Cardiac muscle cell (in vitro differentiated cells and primary cell): ENCODE data around the gene VCAM1. TPM values are rescaled to one million over a fixed set of nuclear protein-coding genes. Genes with fewer than 3 reads are reported as not detected.

Source experiments
- DNase-seq, 2 donors: peaks; one replicate each; pipeline versions ENCODE4 v3.0.0 to v3.0.0-alpha.2; 2010 to 2017; ENCODE audit warnings: low read depth in 1 of 2, low spot score in 1 of 2
- H3K27ac ChIP-seq: fragments of 200-600 bp; sonication (generic); 2 replicates; pipeline ENCODE4 v1.5.1; 2016
- H3K27me3 ChIP-seq: fragments of 200-600 bp; sonication (generic); 2 replicates; pipeline ENCODE4 v1.6.0; 2016; ENCODE audit warnings: control low read depth
- H3K36me3 ChIP-seq: fragments of 200-600 bp; sonication (generic); 2 replicates; pipeline ENCODE4 v1.5.1; 2016; ENCODE audit warnings: control low read depth
- H3K4me1 ChIP-seq: fragments of 200-600 bp; sonication (generic); 2 replicates; pipeline ENCODE4 v1.8.1; 2017; ENCODE audit warnings: low read depth, mild to moderate bottlenecking, mixed run types
- H3K4me3 ChIP-seq: fragments of 200-600 bp; sonication (generic); 2 replicates; pipeline ENCODE4 v1.5.1; 2016; ENCODE audit warnings: mild to moderate bottlenecking
- H3K9me3 ChIP-seq: fragments of 200-600 bp; sonication (generic); 2 replicates; pipeline ENCODE4 v1.5.1; 2017; ENCODE audit warnings: low read depth, mild to moderate bottlenecking, control low read depth
- CTCF ChIP-seq: IDR thresholded peaks from 2 replicates; pipeline ENCODE4 v1.5.1; 2012; ENCODE audit warnings: low read depth, mild to moderate bottlenecking, low read length
- polyA plus RNA-seq: library from polyadenylated mRNA; unstranded; fragments of >200 nt; fragmentation: Nextera tagmentation; extraction: Ambion mirVana; gene quantifications from 2 replicates; pipeline ENCODE4 v1.2.1, GENCODE V29; 2016
- total RNA-seq: library from RNA; depleted of rRNA; stranded (reverse); fragments of >200 nt; gene quantifications from 2 replicates; pipeline ENCODE4 v1.2.3, GENCODE V29; 2016

The VCAM1 gene
- total and polyA plus RNA-seq, 2 experiments from 2014 or later: 443 to 718 TPM

- Histone ChIP-seq H3K36me3 (peaks cover 69% of the 10 kb centered on the region), H3K27ac (no peak overlapping the region), H3K4me3 (peak overlapping the region; percentile 84), H3K9me3 (no peaks in the 10 kb centered on the region), H3K27me3 (no peaks in the 10 kb centered on the region), H3K4me1 (peaks cover 42% of the 10 kb centered on the region)
- no peak for TF ChIP-seq CTCF
- DNase-seq: no peak
These were observed 4.7 kb downstream of the VCAM1 start for GRCh38 chr1:100724281-100724680.

DNA sequence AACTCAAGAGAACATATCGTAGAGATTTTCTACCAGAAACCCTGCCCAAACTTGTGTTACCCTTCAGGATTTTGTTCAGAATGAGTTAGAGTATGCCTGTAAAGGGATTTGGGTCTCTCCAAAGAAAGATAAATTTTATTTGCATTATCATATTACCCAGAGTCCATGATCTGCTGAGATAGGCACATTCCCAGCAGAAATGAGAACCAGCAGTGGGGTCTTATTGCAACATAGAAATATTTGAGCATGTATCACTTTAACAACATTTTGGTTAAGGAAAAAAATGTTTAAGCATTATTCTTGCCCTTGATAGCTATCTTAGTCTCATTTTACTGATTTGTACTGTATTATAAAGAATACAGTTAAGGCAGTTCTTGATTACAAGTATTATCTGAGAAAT is 10.6 kb downstream of the VCAM1 start:
- DNase-seq: peak in 1 of 2 donors; percentile 31
- no peaks in the 10 kb centered on the region for H3K9me3 ChIP-seq
- H3K4me1 ChIP-seq: peaks cover 61% of the 10 kb centered on the region
- peaks cover 96% of the 10 kb centered on the region for H3K36me3 ChIP-seq
- peak overlapping the region; percentile 74 for H3K27ac ChIP-seq
- H3K4me3 ChIP-seq: no peak overlapping the region
- H3K27me3 ChIP-seq: no peaks in the 10 kb centered on the region
- no peak for TF ChIP-seq CTCF

DNA sequence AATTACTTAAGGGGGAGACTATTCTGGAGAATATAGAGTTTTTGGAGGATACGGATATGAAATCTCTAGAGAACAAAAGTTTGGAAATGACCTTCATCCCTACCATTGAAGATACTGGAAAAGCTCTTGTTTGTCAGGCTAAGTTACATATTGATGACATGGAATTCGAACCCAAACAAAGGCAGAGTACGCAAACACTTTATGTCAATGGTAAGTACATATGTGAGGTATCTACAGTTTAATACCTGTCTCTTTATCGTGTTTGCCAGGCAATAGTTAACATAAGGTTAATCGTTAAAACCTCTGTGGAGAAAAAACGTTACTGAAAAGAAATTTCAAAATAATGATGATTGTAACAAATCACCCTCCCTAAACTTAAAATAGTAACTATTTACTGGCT is 11.8 kb downstream of the VCAM1 start:
- TF ChIP-seq CTCF: no peak
- Histone ChIP-seq H3K9me3 (no peaks in the 10 kb centered on the region), H3K27me3 (no peaks in the 10 kb centered on the region), H3K4me3 (no peak overlapping the region), H3K4me1 (peaks cover 62% of the 10 kb centered on the region), H3K27ac (peak overlapping the region; percentile 74), H3K36me3 (peaks cover 96% of the 10 kb centered on the region)
- no peak for DNase-seq

- H3K27ac ChIP-seq: peak overlapping the region; percentile 74
- no peak for DNase-seq
- no peak overlapping the region for H3K4me3 ChIP-seq
- H3K9me3 ChIP-seq: no peaks in the 10 kb centered on the region
- H3K4me1 ChIP-seq: peaks cover 62% of the 10 kb centered on the region
- no peaks in the 10 kb centered on the region for H3K27me3 ChIP-seq
- no peak for TF ChIP-seq CTCF
- peaks cover 95% of the 10 kb centered on the region for H3K36me3 ChIP-seq
These were observed 12.2 kb downstream of the VCAM1 start for GRCh38 chr1:100731758-100732157.

- Histone ChIP-seq H3K36me3 (peaks cover 84% of the 10 kb centered on the region), H3K9me3 (no peaks in the 10 kb centered on the region), H3K4me3 (no peak overlapping the region), H3K27me3 (no peaks in the 10 kb centered on the region), H3K27ac (peak overlapping the region; percentile 74), H3K4me1 (peaks cover 41% of the 10 kb centered on the region)
- peak in 1 of 2 donors; percentile 81 for DNase-seq
- no peak for TF ChIP-seq CTCF
These were observed 15.1 kb downstream of the VCAM1 start for GRCh38 chr1:100734676-100735075.

DNA sequence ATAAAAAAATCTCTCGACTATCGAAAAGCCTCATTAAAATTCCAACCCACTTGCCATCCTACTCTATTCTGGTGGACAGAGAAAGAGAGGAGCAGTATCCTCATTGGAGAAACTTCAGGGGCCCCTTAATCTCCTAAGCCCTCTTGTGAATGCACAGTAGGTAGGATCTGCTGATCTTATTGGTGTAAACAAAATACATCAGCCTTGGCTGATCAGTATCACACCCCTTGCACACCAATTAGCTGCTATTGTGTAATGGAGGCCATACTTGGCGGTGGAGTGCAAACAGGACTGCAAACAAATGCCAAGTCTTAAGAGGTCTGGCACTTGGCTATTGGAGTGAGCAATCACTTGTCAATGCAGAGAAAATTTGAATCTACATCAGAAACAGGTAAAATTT is 15.7 kb downstream of the VCAM1 start:
- no peak for DNase-seq
- H3K27ac ChIP-seq: peak overlapping the region; percentile 74

More for the DNA sequence above, 15.7 kb downstream of the VCAM1 start:
- Histone ChIP-seq H3K9me3 (no peaks in the 10 kb centered on the region), H3K27me3 (no peaks in the 10 kb centered on the region), H3K4me3 (no peak overlapping the region), H3K36me3 (peaks cover 78% of the 10 kb centered on the region), H3K4me1 (peaks cover 36% of the 10 kb centered on the region)
- TF ChIP-seq CTCF: no peak
